A673 (cell line): ENCODE results near the gene SH3RF2. TPM values are rescaled to one million over a fixed set of nuclear protein-coding genes. Genes with fewer than 3 reads are reported as not detected.

Experiments used
- BruUV-seq: library from RNA; stranded (reverse); fragments of 400-500 nt; replicated peaks from 2 replicates; lab custom pipeline; 2021; lab: Mats Ljungman, UMichigan
- CTCF ChIA-PET: fragments of 300-600 bp; sonication (Branson Sonifier 250); formaldehyde crosslinking; loops from one replicate; lab custom pipeline; 2022; ENCODE audit warnings: antibody characterized with exemption; lab: Charles Lee
- POLR2A ChIA-PET: fragments of 300-600 bp; sonication (Branson Sonifier 250); formaldehyde crosslinking; loops from one replicate; lab custom pipeline; 2022; ENCODE audit warnings: antibody characterized with exemption; ENCODE audit not compliant: low non-redundant PET; lab: Charles Lee
- DNase-seq: peaks from one replicate; pipeline ENCODE4 v3.0.0-alpha.2; 2015; ENCODE audit warnings: low spot score
- H3K27ac ChIP-seq: fragments of 200-600 bp; sonication (generic); 2 replicates; pipeline ENCODE4 v1.5.1; 2016; ENCODE audit warnings: mixed run types, low read depth, mild to moderate bottlenecking, mixed read lengths, antibody characterized with exemption, low read length; ENCODE audit not compliant: poor library complexity, severe bottlenecking
- H3K27me3 ChIP-seq: fragments of 200-600 bp; sonication (generic); replicated peaks from 2 replicates; pipeline ENCODE4 v1.6.1; 2017; ENCODE audit warnings: mixed run types, low read depth, mild to moderate bottlenecking, mixed read lengths, antibody characterized with exemption, low read length; ENCODE audit not compliant: insufficient read depth, poor library complexity
- H3K36me3 ChIP-seq: fragments of 200-600 bp; sonication (generic); 2 replicates; pipeline ENCODE4 v1.6.1; 2016; ENCODE audit warnings: mixed run types, mild to moderate bottlenecking, mixed read lengths, antibody characterized with exemption, low read length; ENCODE audit not compliant: insufficient read depth, poor library complexity, severe bottlenecking
- H3K4me1 ChIP-seq: fragments of 200-600 bp; sonication (generic); 2 replicates; pipeline ENCODE4 v1.6.1; 2017; ENCODE audit warnings: mixed run types, mild to moderate bottlenecking, mixed read lengths, antibody characterized with exemption, low read length; ENCODE audit not compliant: insufficient read depth, poor library complexity, severe bottlenecking
- H3K4me3 ChIP-seq: fragments of 200-600 bp; sonication (generic); 2 replicates; pipeline ENCODE4 v1.5.1; 2016; ENCODE audit warnings: low read depth, mixed run types, mild to moderate bottlenecking, mixed read lengths, low read length; ENCODE audit not compliant: poor library complexity, severe bottlenecking
- H3K9me3 ChIP-seq: fragments of 200-600 bp; sonication (generic); 2 replicates; pipeline ENCODE4 v1.6.1; 2016; ENCODE audit warnings: mixed run types, low read depth, mild to moderate bottlenecking, mixed read lengths, antibody characterized with exemption, low read length; ENCODE audit not compliant: poor library complexity, severe bottlenecking
- EZH2 ChIP-seq: fragments of 200-600 bp; sonication (generic); IDR thresholded peaks from 2 replicates; pipeline ENCODE4 v1.6.1; 2017; ENCODE audit warnings: borderline replicate concordance, low read depth, mild to moderate bottlenecking, mixed read lengths, antibody characterized with exemption, low read length; ENCODE audit not compliant: poor library complexity, severe bottlenecking
- intact Hi-C: fragments of 100-400 bp; cut with micrococcal nuclease; formaldehyde crosslinking; loops from one replicate; pipeline ENCODE4 v1.10.0; 2022; ENCODE audit not compliant: unreplicated experiment
- total RNA-seq: library from RNA; stranded (reverse); gene quantifications from 2 replicates; pipeline ENCODE4 v1.2.3, GENCODE V29; 2021
- TF ChIP-seq, protein P1 (sequence below): fragments of 300-800, 200-600 bp; sonication (generic); conservative IDR thresholded peaks from 2 replicates; pipeline ENCODE4 v1.5.1; 2017; ENCODE audit warnings: low read depth, mild to moderate bottlenecking, antibody characterized with exemption, low read length, moderate library complexity, mixed read lengths

Gene SH3RF2
- total RNA-seq, 1 experiment from 2014 or later = 21.1 TPM

DNA sequence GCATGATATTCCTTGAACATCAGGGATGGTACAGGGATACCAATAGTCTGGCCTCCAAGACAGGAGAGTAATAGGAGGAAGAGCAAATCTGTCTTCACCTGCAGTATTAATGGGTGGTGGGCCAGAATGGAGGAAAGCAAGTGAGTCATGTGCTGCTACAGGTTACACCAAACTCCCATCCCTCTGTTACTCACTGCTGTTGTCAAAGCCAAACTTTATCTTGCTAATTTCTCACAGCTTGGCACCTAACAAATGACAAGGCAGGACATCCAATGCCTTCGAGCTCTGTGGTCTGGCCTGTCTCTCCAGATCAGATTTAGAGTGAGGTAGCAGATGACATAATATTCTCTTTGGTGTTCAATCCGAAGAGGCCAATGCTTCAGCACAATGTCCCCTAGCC lies 142.2 kb downstream of the SH3RF2 start:
- Histone ChIP-seq H3K4me3 (no peak overlapping the region), H3K4me1 (no peaks in the 10 kb centered on the region), H3K36me3 (no peaks in the 10 kb centered on the region), H3K27me3 (no peaks in the 10 kb centered on the region), H3K27ac (no peak overlapping the region), H3K9me3 (no peaks in the 10 kb centered on the region)
- TF ChIP-seq, protein P1, sequence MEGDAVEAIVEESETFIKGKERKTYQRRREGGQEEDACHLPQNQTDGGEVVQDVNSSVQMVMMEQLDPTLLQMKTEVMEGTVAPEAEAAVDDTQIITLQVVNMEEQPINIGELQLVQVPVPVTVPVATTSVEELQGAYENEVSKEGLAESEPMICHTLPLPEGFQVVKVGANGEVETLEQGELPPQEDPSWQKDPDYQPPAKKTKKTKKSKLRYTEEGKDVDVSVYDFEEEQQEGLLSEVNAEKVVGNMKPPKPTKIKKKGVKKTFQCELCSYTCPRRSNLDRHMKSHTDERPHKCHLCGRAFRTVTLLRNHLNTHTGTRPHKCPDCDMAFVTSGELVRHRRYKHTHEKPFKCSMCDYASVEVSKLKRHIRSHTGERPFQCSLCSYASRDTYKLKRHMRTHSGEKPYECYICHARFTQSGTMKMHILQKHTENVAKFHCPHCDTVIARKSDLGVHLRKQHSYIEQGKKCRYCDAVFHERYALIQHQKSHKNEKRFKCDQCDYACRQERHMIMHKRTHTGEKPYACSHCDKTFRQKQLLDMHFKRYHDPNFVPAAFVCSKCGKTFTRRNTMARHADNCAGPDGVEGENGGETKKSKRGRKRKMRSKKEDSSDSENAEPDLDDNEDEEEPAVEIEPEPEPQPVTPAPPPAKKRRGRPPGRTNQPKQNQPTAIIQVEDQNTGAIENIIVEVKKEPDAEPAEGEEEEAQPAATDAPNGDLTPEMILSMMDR = no peak
- TF ChIP-seq EZH2 = no peak
- DNase-seq = no peak
- CTCF ChIA-PET = no interaction called here
- intact Hi-C loops = loop anchor here (10.0 kb wide), 1 partner anchor 346 kb away; no protein-coding TSS in a partner anchor
- POLR2A ChIA-PET = no interaction called here
- BruUV-seq = no TSS peak

DNA sequence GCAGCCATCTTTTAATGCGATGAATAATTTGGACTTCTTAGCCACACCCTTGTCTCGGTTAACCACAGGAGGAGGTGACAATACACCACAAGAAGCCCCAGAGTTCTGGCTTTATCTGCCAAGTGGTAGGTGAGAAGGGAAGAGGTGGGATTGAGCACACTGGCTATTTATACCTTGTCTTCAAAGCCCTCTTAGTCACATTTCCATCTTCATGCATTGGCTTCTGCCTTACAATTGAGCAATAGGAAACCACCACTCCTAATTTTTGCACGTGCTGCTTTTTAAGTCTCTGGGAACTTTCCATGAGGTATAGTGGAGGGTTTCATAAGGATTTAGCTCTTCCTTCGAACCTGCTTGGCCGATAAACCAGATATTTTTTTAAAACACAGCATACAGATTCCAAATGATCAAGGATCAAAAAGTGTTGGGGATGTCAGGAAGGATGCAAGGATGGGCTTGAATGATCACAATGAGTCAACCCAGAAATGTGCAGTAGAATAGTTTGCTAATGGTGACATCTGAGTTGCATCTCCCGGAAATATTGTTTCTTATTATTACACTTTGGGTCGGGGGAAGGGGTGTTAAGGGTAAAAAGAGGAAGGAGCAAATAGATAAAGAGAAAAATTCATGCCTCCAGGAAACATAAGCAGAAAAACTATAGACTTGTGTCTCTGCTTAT lies 143.5 kb downstream of the SH3RF2 start:
- Histone ChIP-seq H3K4me3 (no peak overlapping the region), H3K27me3 (no peaks in the 10 kb centered on the region), H3K4me1 (no peaks in the 10 kb centered on the region), H3K36me3 (no peaks in the 10 kb centered on the region), H3K9me3 (no peaks in the 10 kb centered on the region), H3K27ac (no peak overlapping the region)
- ChIA-PET CTCF (no interaction called here), POLR2A (no interaction called here)
- intact Hi-C loops = loop anchor here (10.0 kb wide), 1 partner anchor 345 kb away; no protein-coding TSS in a partner anchor
- TF ChIP-seq, protein P1 = no peak
- TF ChIP-seq EZH2 = no peak
- TSS peak; percentile 8 for BruUV-seq
- no peak for DNase-seq

DNA sequence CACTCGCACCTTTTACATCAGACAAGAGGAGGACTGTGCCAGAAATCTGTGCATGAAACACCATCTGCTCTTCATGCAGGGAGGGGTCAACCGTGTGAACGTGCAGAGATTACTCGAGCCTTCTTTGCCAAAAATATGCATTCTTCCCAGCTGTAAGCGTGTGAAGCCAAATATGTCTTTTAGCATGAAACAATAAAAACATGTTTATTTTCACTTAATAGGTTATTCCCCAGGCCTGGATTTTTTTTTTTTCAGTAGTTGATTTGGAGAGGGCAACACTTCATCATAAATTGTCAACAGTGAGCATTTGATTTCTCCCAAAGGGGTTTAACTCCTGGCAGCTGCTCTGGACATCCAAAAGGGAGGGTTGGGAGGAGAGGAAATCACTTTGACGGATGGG lies 145.2 kb downstream of the SH3RF2 start:
- TF ChIP-seq, protein P1 = no peak
- no peak for TF ChIP-seq EZH2
- Histone ChIP-seq H3K27me3 (no peaks in the 10 kb centered on the region), H3K4me1 (no peaks in the 10 kb centered on the region), H3K9me3 (no peaks in the 10 kb centered on the region), H3K36me3 (no peaks in the 10 kb centered on the region), H3K4me3 (no peak overlapping the region), H3K27ac (no peak overlapping the region)
- POLR2A ChIA-PET = no interaction called here
- no TSS peak for BruUV-seq
- CTCF ChIA-PET = no interaction called here
- DNase-seq = no peak
- intact Hi-C loops = no loop called here
